ENCODE results near the gene ZNF280D. TPM values are rescaled to one million over a fixed set of nuclear protein-coding genes. Genes with fewer than 3 reads are reported as not detected.
"Not testable (repeated sequence)": the region's sequence is repeated elsewhere in the genome, so short reads cannot be mapped to it uniquely, and the experiment has no call there.

ZNF280D gene
- total and polyA plus RNA-seq, 3 donors from 2014 or later, result 12.6 to 50.2 (median 48.6) TPM

DNA sequence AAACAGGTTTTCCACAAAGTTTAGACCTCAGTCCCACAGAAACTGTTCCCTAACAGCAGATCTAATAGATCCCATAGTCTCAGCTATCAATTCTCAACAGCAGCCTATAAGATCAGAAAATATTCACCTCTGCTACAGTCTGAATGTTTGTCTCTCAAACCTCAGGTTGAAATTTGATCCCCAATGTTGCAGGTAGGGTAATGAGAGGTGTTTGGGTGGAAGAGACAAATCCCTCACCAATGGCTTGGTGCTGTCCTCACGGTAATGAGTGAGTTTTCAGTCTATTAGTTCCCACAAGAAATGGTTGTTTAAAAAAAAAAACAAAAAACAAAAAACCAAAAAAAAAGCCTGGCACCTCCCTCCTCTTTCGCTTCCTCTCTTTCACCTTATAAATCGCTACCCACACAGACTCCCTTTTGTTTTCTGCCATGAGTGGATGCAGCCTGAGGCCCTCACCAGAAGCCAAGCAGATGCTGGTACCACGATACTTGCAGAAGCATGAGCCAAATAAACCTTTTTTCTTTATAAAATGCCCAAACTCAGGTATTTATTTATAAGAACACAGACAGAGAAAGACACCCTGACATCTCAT, 14.2 kb downstream of the ZNF280D start:
- intact Hi-C loops (cut with DNase I; ENCODE audit: low total_unique reads), result no loop called here
- Histone ChIP-seq H3K9me3 (no peaks in the 10 kb centered on the region), H3K4me1 (no peaks in the 10 kb centered on the region), H3K36me3 (ENCODE audit: low read depth, missing control alignments) (no peaks in the 10 kb centered on the region), H3K4me3 (no peak overlapping the region), H3K27ac (no peak overlapping the region), H3K27me3 (no peaks in the 10 kb centered on the region)
- DNase-seq, result no peak
- WGBS, 2 donors, result 90 to 92% methylated on average over 4 of the region's 4 CpGs
- TF ChIP-seq POLR2A (IDR thresholded peaks at IDR 0.05), result no peak
- TF ChIP-seq, protein P1, sequence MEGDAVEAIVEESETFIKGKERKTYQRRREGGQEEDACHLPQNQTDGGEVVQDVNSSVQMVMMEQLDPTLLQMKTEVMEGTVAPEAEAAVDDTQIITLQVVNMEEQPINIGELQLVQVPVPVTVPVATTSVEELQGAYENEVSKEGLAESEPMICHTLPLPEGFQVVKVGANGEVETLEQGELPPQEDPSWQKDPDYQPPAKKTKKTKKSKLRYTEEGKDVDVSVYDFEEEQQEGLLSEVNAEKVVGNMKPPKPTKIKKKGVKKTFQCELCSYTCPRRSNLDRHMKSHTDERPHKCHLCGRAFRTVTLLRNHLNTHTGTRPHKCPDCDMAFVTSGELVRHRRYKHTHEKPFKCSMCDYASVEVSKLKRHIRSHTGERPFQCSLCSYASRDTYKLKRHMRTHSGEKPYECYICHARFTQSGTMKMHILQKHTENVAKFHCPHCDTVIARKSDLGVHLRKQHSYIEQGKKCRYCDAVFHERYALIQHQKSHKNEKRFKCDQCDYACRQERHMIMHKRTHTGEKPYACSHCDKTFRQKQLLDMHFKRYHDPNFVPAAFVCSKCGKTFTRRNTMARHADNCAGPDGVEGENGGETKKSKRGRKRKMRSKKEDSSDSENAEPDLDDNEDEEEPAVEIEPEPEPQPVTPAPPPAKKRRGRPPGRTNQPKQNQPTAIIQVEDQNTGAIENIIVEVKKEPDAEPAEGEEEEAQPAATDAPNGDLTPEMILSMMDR (IDR thresholded peaks at IDR 0.05), result no peak

DNA sequence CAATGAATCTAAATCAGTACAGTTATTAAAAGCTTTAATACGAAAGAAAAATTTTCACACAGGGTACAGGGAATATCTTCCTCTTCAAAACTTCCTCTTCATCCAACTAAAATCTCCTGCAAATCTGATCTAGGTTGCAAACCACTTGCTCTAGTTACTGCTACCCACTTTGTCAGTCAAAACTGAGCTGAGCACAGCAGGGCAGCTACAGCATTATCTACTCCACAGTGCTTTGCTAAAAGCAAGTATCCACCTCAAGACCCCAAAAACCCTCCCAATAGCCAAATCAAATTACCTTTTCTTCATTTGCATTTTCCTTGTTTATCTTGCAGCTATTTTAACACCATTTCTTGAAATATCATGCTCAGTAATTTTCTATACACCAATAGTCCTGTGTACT, 14.7 kb downstream of the ZNF280D start:
- Histone ChIP-seq H3K27me3 (no peaks in the 10 kb centered on the region), H3K36me3 (ENCODE audit: low read depth, missing control alignments) (no peaks in the 10 kb centered on the region), H3K9me3 (no peaks in the 10 kb centered on the region), H3K27ac (no peak overlapping the region), H3K4me1 (no peaks in the 10 kb centered on the region), H3K4me3 (no peak overlapping the region)
- 65 to 73% methylated on average over 1 of the region's 1 CpG for WGBS, 2 donors
- intact Hi-C loops (cut with DNase I; ENCODE audit: low total_unique reads), result no loop called here
- DNase-seq, result no peak
- TF ChIP-seq POLR2A (IDR thresholded peaks at IDR 0.05), result no peak
- TF ChIP-seq, protein P1 (IDR thresholded peaks at IDR 0.05), result no peak

DNA sequence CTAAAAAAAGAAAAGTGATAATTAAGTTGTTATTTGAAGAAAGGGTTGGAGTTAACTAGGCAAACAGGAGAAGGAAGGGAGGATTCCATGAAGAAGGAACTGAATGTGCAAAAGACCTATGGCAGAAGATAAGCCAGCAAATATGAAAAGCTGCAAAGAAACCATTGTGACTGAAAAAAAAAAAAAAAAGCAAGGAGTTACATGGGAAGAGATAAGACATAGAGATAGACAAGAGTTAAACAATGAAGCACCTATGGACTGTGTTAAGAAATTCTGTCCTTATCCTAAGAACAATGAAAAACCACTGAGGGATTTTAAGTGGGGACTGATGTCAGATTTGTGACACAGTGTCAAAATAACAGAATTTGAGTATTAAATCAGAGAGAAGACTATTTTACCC, 17.0 kb downstream of the ZNF280D start:
- H3K27me3 ChIP-seq, result no peaks in the 10 kb centered on the region
- no peaks in the 10 kb centered on the region for H3K4me1 ChIP-seq
- no peak for TF ChIP-seq POLR2A (IDR thresholded peaks at IDR 0.05)
- TF ChIP-seq, protein P1 (IDR thresholded peaks at IDR 0.05), result no peak
- no peaks in the 10 kb centered on the region for H3K36me3 ChIP-seq (ENCODE audit: low read depth, missing control alignments)
- intact Hi-C loops (cut with DNase I; ENCODE audit: low total_unique reads), result no loop called here
- H3K27ac ChIP-seq, result peak overlapping the region in 1 of 2 donors; percentile 13
- no peak for DNase-seq
- no peaks in the 10 kb centered on the region for H3K9me3 ChIP-seq
- no peak overlapping the region for H3K4me3 ChIP-seq

DNA sequence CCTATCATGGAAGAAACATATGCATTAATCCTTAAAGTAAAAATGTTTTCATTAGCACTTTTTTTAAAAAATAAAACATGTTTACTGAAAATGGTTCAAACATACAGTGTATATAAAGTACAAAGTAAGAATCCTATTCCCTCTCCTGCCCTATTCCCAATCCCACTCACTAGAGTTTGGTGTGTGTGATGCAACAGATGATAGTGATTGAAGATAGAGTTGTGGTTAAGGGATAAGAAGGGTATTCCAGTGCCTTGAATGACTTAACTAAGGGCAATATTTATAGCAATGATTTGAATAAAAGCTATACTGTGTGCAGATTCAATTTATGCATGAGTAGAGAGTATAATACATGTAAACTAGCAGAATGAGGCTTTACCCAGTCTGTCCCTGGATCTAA, 18.1 kb downstream of the ZNF280D start:
- Histone ChIP-seq H3K9me3 (no peaks in the 10 kb centered on the region), H3K4me1 (no peaks in the 10 kb centered on the region), H3K27ac (peak overlapping the region in 1 of 2 donors; percentile 13), H3K4me3 (no peak overlapping the region), H3K36me3 (ENCODE audit: low read depth, missing control alignments) (no peaks in the 10 kb centered on the region), H3K27me3 (no peaks in the 10 kb centered on the region)
- DNase-seq, result no peak
- intact Hi-C loops (cut with DNase I; ENCODE audit: low total_unique reads), result no loop called here
- no peak for TF ChIP-seq POLR2A (IDR thresholded peaks at IDR 0.05)
- TF ChIP-seq, protein P1 (IDR thresholded peaks at IDR 0.05), result no peak

DNA sequence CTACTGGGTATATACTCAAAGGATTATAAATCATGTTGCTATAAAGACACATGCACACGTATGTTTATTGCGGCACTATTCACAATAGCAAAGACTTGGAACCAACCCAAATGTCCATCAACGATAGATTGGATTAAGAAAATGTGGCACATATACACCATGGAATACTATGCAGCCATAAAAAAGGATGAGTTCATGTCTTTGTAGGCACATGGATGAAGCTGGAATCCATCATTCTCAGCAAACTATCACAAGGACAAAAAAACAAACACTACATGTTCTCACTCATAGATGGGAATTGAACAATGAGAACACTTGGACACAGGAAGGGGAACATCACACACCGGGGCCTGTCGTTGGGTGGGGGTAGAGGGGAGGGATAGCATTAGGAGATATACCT, 23.8 kb downstream of the ZNF280D start:
- H3K4me1 ChIP-seq; H3K4me3 ChIP-seq; intact Hi-C loops (cut with DNase I; ENCODE audit: low total_unique reads); H3K27ac ChIP-seq; H3K36me3 ChIP-seq (ENCODE audit: low read depth, missing control alignments); H3K9me3 ChIP-seq; H3K27me3 ChIP-seq; DNase-seq: not testable (repeated sequence)
- WGBS, 2 donors, result 94 to 100% methylated on average over 5 of the region's 5 CpGs
